ENCODE measurements around the gene FGFRL1. TPM values are rescaled to one million over a fixed set of nuclear protein-coding genes. Genes with fewer than 3 reads are reported as not detected.
"Not testable (repeated sequence)": the region's sequence is repeated elsewhere in the genome, so short reads cannot be mapped to it uniquely, and the experiment has no call there.

The FGFRL1 gene
- total RNA-seq, 1 experiment from 2014 or later = 30.4 TPM

DNA sequence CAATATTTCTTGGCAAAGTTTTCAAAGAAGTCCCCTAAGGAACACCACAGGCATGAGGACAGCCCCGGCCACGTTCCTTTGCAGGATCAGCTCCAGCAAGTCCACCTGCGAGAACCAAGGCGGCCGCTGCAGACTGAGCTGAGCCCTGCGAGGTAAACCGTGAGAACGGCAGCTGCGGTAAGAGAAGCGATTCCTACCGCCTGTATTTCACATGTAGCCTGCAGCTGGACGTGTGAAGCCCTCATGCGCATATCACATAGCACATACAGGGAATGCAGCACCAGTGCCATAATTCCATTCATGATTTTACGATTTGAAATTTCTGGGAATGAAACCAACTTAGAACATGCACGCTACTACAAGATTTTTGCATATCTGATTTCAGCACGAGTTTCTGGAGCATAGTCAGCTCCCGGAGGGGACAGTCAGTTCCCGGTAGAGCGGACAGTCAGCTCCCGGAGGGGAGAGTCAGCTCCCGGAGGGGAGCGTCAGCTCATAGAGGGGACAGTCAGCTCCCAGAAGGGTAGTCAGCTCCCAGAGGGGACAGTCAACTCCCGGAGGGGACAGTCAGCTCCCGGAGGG is 41.7 kb downstream of the FGFRL1 start:
- CTCF ChIA-PET = no interaction called here
- intact Hi-C loops (cut with micrococcal nuclease; ENCODE audit: unreplicated experiment) = no loop called here
- DNase-seq (ENCODE audit: low spot score) = no peak
- TF ChIP-seq, protein P1, sequence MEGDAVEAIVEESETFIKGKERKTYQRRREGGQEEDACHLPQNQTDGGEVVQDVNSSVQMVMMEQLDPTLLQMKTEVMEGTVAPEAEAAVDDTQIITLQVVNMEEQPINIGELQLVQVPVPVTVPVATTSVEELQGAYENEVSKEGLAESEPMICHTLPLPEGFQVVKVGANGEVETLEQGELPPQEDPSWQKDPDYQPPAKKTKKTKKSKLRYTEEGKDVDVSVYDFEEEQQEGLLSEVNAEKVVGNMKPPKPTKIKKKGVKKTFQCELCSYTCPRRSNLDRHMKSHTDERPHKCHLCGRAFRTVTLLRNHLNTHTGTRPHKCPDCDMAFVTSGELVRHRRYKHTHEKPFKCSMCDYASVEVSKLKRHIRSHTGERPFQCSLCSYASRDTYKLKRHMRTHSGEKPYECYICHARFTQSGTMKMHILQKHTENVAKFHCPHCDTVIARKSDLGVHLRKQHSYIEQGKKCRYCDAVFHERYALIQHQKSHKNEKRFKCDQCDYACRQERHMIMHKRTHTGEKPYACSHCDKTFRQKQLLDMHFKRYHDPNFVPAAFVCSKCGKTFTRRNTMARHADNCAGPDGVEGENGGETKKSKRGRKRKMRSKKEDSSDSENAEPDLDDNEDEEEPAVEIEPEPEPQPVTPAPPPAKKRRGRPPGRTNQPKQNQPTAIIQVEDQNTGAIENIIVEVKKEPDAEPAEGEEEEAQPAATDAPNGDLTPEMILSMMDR (conservative IDR thresholded peaks at IDR 0.05; ENCODE audit: low read depth, low read length) = no peak
- peak; percentile 55 for TF ChIP-seq EZH2 (IDR thresholded peaks at IDR 0.05; ENCODE audit: borderline replicate concordance, low read depth, low read length, poor library complexity, severe bottlenecking)
- H3K4me3 ChIP-seq (ENCODE audit: low read depth, low read length, poor library complexity, severe bottlenecking) = no peak overlapping the region
- no TSS peak for BruUV-seq (replicated peaks)
- POLR2A ChIA-PET (ENCODE audit: low non-redundant PET) = no interaction called here
- H3K9me3 ChIP-seq (ENCODE audit: low read depth, low read length, poor library complexity, severe bottlenecking) = no peaks in the 10 kb centered on the region
- H3K27me3 ChIP-seq (replicated peaks; ENCODE audit: insufficient read depth, low read depth, low read length, poor library complexity) = peaks cover 73% of the 10 kb centered on the region
- H3K27ac ChIP-seq (ENCODE audit: low read depth, low read length, poor library complexity, severe bottlenecking) = no peak overlapping the region
- no peaks in the 10 kb centered on the region for H3K4me1 ChIP-seq (ENCODE audit: insufficient read depth, low read length, poor library complexity, severe bottlenecking)
- no peaks in the 10 kb centered on the region for H3K36me3 ChIP-seq (ENCODE audit: insufficient read depth, low read length, poor library complexity, severe bottlenecking)

- H3K27ac ChIP-seq (ENCODE audit: low read depth, low read length, poor library complexity, severe bottlenecking); POLR2A ChIA-PET (ENCODE audit: low non-redundant PET); intact Hi-C loops (cut with micrococcal nuclease; ENCODE audit: unreplicated experiment); H3K4me1 ChIP-seq (ENCODE audit: insufficient read depth, low read length, poor library complexity, severe bottlenecking); CTCF ChIA-PET; H3K36me3 ChIP-seq (ENCODE audit: insufficient read depth, low read length, poor library complexity, severe bottlenecking); BruUV-seq (replicated peaks); DNase-seq (ENCODE audit: low spot score); H3K4me3 ChIP-seq (ENCODE audit: low read depth, low read length, poor library complexity, severe bottlenecking); H3K9me3 ChIP-seq (ENCODE audit: low read depth, low read length, poor library complexity, severe bottlenecking): not testable (repeated sequence)
- H3K27me3 ChIP-seq (replicated peaks; ENCODE audit: insufficient read depth, low read depth, low read length, poor library complexity) = peaks cover 79% of the 10 kb centered on the region
Observed at GRCh38 chr4:1053891-1054290, 42.5 kb downstream of the FGFRL1 start.

DNA sequence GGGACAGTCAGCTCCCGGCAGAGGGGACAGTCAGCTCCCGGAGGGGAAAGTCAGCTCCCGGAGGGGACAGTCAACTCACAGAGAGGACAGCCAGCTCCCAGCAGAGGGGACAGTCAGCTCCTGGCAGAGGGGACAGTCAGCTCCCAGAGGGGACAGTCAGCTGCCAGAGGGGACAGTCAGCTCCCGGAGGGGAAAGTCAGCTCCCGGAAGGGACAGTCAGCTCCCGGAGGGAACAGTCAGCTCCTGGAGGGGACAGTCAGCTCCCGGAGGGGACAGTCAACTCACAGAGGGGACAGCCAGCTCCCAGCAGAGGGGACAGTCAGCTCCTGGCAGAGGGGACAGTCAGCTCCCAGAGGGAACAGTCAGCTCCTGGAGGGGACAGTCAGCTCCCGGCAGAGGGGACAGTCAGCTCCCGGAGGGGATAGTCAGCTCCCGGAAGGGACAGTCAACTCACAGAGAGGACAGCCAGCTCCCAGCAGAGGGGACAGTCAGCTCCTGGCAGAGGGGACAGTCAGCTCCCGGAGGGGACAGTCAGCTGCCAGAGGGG is 43.3 kb downstream of the FGFRL1 start:
- H3K36me3 ChIP-seq (ENCODE audit: insufficient read depth, low read length, poor library complexity, severe bottlenecking); H3K27ac ChIP-seq (ENCODE audit: low read depth, low read length, poor library complexity, severe bottlenecking); BruUV-seq (replicated peaks); intact Hi-C loops (cut with micrococcal nuclease; ENCODE audit: unreplicated experiment); H3K4me3 ChIP-seq (ENCODE audit: low read depth, low read length, poor library complexity, severe bottlenecking); H3K4me1 ChIP-seq (ENCODE audit: insufficient read depth, low read length, poor library complexity, severe bottlenecking); DNase-seq (ENCODE audit: low spot score); CTCF ChIA-PET; POLR2A ChIA-PET (ENCODE audit: low non-redundant PET); H3K9me3 ChIP-seq (ENCODE audit: low read depth, low read length, poor library complexity, severe bottlenecking): not testable (repeated sequence)
- peaks cover 79% of the 10 kb centered on the region for H3K27me3 ChIP-seq (replicated peaks; ENCODE audit: insufficient read depth, low read depth, low read length, poor library complexity)

- CTCF ChIA-PET; H3K4me3 ChIP-seq (ENCODE audit: low read depth, low read length, poor library complexity, severe bottlenecking); BruUV-seq (replicated peaks); intact Hi-C loops (cut with micrococcal nuclease; ENCODE audit: unreplicated experiment); DNase-seq (ENCODE audit: low spot score); H3K4me1 ChIP-seq (ENCODE audit: insufficient read depth, low read length, poor library complexity, severe bottlenecking); H3K9me3 ChIP-seq (ENCODE audit: low read depth, low read length, poor library complexity, severe bottlenecking); H3K36me3 ChIP-seq (ENCODE audit: insufficient read depth, low read length, poor library complexity, severe bottlenecking); POLR2A ChIA-PET (ENCODE audit: low non-redundant PET); H3K27ac ChIP-seq (ENCODE audit: low read depth, low read length, poor library complexity, severe bottlenecking): not testable (repeated sequence)
- H3K27me3 ChIP-seq (replicated peaks; ENCODE audit: insufficient read depth, low read depth, low read length, poor library complexity) = peaks cover 74% of the 10 kb centered on the region
Observed at GRCh38 chr4:1055243-1055701, 43.8 kb downstream of the FGFRL1 start.
